Ishikawa (cell line): ENCODE data around the gene CYS1.

Experiments used
- CEBPB ChIP-seq: IDR thresholded peaks from 2 replicates; pipeline ENCODE4 v1.6.1; 2012
- CREB1 ChIP-seq: IDR thresholded peaks from 2 replicates; pipeline ENCODE4 v1.6.1; 2012; ENCODE audit warnings: low read depth
- EGR1 ChIP-seq: IDR thresholded peaks from 2 replicates; pipeline ENCODE4 v1.6.1; 2012
- EP300 ChIP-seq: IDR thresholded peaks from 2 replicates; pipeline ENCODE4 v1.6.1; 2012; ENCODE audit warnings: borderline replicate concordance
- MAX ChIP-seq: IDR thresholded peaks from 2 replicates; pipeline ENCODE4 v1.6.1; 2012
- RAD21 ChIP-seq: IDR thresholded peaks from 2 replicates; pipeline ENCODE4 v1.6.1; 2012; ENCODE audit warnings: low read depth
- REST ChIP-seq: IDR thresholded peaks from 2 replicates; pipeline ENCODE4 v1.6.1; 2012; ENCODE audit warnings: low read depth, mild to moderate bottlenecking
- TAF1 ChIP-seq: IDR thresholded peaks from 2 replicates; pipeline ENCODE4 v1.6.1; 2012; ENCODE audit warnings: low read depth, mild to moderate bottlenecking
- TCF12 ChIP-seq: IDR thresholded peaks from 2 replicates; pipeline ENCODE4 v1.6.1; 2012; ENCODE audit warnings: low read depth
- TEAD4 ChIP-seq: IDR thresholded peaks from 2 replicates; pipeline ENCODE4 v1.6.1; 2012
- YY1 ChIP-seq: IDR thresholded peaks from 2 replicates; pipeline ENCODE4 v1.6.1; 2012; ENCODE audit warnings: low read depth
- ZBTB7A ChIP-seq: IDR thresholded peaks from 2 replicates; pipeline ENCODE4 v1.6.1; 2012; ENCODE audit warnings: low read depth

- no peak for TF ChIP-seq MAX
- no peak for TF ChIP-seq EP300
- no peak for TF ChIP-seq CEBPB
- TF ChIP-seq RAD21 = no peak
- TF ChIP-seq EGR1 = no peak
- no peak for TF ChIP-seq ZBTB7A
- no peak for TF ChIP-seq YY1
- no peak for TF ChIP-seq REST
- no peak for TF ChIP-seq TAF1
- TF ChIP-seq CREB1 = no peak
- TF ChIP-seq TEAD4 = no peak
- TF ChIP-seq TCF12 = no peak
These were observed 9.5 kb upstream of the CYS1 start for GRCh38 chr2:10089565-10090190.
